22Rv1 (cell line): ENCODE data around the gene RAP2C.
A peak's percentile ranks its signal among the peaks of the same experiment; 100 is the strongest.

Experiments used
- H3K27ac ChIP-seq: fragments of 450-650 bp; 2 replicates; pipeline ENCODE4 v1.5.1; 2017
- ZFX ChIP-seq: fragments of 450-650 bp; IDR thresholded peaks from 2 replicates; pipeline ENCODE4 v1.6.1; 2017; ENCODE audit warnings: antibody characterized with exemption, borderline replicate concordance
- TF ChIP-seq, protein P1 (sequence below): fragments of 450-650 bp; IDR thresholded peaks from 2 replicates; pipeline ENCODE4 v1.5.1; 2017; ENCODE audit warnings: mild to moderate bottlenecking

The RAP2C gene

DNA sequence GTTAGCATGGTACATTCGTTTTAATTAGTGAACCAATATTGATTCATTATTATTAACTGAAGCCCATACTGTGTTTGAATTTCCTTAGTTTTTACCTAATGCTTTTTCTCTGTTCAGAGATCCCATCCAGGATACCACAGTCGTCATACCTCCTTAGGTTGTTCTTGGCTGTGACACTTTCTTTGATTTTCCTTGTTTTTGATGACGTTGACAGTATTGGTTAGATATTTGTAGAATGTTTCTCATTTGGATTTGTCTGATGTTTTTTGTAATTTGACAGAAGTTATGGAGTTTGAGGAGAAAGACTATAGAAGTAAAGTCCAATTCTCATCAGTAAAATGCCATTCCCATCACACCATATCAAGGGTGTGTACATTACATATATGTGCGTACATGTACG lies 16.2 kb upstream of the RAP2C start:
- H3K27ac ChIP-seq: no peak overlapping the region
- TF ChIP-seq ZFX: no peak
- TF ChIP-seq, protein P1, sequence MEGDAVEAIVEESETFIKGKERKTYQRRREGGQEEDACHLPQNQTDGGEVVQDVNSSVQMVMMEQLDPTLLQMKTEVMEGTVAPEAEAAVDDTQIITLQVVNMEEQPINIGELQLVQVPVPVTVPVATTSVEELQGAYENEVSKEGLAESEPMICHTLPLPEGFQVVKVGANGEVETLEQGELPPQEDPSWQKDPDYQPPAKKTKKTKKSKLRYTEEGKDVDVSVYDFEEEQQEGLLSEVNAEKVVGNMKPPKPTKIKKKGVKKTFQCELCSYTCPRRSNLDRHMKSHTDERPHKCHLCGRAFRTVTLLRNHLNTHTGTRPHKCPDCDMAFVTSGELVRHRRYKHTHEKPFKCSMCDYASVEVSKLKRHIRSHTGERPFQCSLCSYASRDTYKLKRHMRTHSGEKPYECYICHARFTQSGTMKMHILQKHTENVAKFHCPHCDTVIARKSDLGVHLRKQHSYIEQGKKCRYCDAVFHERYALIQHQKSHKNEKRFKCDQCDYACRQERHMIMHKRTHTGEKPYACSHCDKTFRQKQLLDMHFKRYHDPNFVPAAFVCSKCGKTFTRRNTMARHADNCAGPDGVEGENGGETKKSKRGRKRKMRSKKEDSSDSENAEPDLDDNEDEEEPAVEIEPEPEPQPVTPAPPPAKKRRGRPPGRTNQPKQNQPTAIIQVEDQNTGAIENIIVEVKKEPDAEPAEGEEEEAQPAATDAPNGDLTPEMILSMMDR: no peak

DNA sequence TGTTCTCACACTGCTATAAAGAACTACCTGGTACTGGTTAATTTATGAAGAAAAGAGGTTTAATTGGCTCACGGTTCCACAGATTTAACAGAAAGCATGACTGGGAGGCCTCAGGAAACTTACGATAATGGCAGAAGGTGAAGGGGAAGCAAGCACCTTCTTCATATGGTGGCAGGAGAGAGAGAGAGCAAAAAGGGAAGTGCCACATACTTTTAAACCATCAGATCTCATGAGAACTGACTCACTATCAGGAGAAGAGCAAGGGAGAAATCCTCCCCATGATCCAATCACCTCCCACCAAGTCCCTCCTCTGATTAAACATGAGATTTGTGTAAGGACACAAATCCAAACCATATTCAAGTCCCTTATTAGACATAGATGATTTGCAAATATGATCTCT lies 12.3 kb upstream of the RAP2C start:
- TF ChIP-seq, protein P1: no peak
- TF ChIP-seq ZFX: no peak
- H3K27ac ChIP-seq: no peak overlapping the region

GRCh38 chrX:132227383-132228112 lies 8.3 kb upstream of the RAP2C start:
- no peak overlapping the region for H3K27ac ChIP-seq
- TF ChIP-seq ZFX: no peak
- TF ChIP-seq, protein P1: no peak

DNA sequence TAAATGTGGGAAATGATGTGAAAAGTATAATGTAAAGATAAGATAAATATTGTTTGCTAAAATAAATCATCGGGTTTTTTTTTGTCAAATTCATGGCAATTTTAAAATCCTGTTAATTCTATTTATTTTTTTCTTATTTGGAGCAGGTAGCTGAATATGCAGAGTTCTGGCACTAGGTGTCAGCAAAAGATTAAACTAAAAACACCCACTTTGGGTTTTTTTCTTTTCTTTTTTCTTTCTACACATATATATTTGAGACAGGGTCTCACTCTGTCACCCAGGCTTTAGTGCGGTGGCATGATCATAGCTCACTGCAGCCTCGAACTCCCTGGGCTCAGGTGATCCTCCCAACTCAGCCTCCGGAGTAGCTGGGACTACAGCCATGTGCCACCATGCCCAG lies 6.9 kb upstream of the RAP2C start:
- no peak overlapping the region for H3K27ac ChIP-seq
- TF ChIP-seq, protein P1: peak; percentile 38
- TF ChIP-seq ZFX: no peak

DNA sequence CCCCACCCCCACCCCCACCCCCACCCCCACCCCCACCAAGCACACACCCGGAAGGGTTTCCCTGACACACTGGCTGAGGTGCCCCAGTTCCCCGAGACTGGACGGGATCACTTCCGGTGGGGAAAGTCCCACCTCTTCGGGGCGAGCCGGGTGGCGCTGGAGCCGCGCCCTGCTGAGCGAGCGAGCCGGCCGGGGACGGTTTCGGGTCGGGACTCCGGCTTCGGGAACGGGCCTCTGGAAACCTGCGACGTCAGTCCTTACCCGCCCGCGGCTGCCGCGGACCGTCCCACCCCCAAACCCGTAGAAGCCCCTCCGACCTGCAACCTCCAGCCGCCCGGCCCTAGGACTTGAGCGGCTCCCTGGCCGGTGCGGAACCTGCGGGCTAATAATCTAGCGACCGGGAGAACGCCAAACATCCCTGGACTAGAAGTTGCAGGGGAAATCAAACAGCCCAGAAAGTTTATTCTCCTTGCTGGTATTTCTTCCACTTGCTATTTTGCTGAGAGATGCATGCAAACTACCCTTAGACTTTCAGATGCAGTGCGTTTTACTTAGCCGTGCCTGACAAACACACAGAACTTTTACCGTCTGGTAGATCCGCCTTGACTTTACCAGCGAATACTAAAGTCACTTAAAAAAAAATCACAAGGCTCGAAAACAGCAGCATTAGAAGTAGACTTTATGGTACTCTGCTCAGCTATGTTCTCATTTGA lies 991 bp downstream of the RAP2C start:
- H3K27ac ChIP-seq: peak overlapping the region; percentile 86
- TF ChIP-seq ZFX: no peak
- TF ChIP-seq, protein P1: no peak

GRCh38 chrX:132217203-132218073 lies 1.8 kb downstream of the RAP2C start:
- TF ChIP-seq, protein P1: no peak
- no peak for TF ChIP-seq ZFX
- H3K27ac ChIP-seq: peak overlapping the region; percentile 86
